GM12874 (cell line): ENCODE data around the gene PHF2.

ENCODE experiments used
- TF ChIP-seq, protein P1 (sequence below): IDR thresholded peaks from 2 replicates; pipeline ENCODE4 v1.5.1; 2011; ENCODE audit warnings: low read depth, mild to moderate bottlenecking, control low read depth, low read length, moderate library complexity; ENCODE audit not compliant: insufficient read depth

The PHF2 gene

GRCh38 chr9:93635186-93636107 is 59.1 kb downstream of the PHF2 start:
- TF ChIP-seq, protein P1, sequence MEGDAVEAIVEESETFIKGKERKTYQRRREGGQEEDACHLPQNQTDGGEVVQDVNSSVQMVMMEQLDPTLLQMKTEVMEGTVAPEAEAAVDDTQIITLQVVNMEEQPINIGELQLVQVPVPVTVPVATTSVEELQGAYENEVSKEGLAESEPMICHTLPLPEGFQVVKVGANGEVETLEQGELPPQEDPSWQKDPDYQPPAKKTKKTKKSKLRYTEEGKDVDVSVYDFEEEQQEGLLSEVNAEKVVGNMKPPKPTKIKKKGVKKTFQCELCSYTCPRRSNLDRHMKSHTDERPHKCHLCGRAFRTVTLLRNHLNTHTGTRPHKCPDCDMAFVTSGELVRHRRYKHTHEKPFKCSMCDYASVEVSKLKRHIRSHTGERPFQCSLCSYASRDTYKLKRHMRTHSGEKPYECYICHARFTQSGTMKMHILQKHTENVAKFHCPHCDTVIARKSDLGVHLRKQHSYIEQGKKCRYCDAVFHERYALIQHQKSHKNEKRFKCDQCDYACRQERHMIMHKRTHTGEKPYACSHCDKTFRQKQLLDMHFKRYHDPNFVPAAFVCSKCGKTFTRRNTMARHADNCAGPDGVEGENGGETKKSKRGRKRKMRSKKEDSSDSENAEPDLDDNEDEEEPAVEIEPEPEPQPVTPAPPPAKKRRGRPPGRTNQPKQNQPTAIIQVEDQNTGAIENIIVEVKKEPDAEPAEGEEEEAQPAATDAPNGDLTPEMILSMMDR: no peak

- TF ChIP-seq, protein P1: no peak
Observed at GRCh38 chr9:93636172-93636661, 59.8 kb downstream of the PHF2 start.

GRCh38 chr9:93636667-93637066 is 60.3 kb downstream of the PHF2 start:
- TF ChIP-seq, protein P1: no peak

- TF ChIP-seq, protein P1: no peak
Observed at GRCh38 chr9:93637886-93638285, 61.5 kb downstream of the PHF2 start.

DNA sequence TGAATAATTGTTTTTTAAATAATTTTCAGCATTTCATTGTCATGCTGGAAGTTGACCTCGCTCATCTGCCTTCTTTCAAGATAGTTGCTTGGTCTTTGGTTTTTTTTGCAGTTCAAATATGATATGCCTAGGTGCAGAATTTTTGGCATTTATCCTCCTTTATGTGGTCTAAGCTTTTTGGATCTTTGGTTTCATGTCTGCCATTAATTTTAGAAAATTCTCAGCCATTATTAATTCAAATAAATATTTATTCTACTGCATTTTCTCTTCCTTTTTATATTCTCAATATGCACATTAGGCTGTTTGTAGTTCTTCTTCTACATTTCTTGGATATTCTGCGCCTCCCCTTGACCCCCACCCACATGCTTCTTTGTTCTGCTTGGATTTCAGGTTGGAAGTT is 63.6 kb downstream of the PHF2 start:
- TF ChIP-seq, protein P1: no peak

GRCh38 chr9:93642961-93643360 is 66.6 kb downstream of the PHF2 start:
- TF ChIP-seq, protein P1: no peak

GRCh38 chr9:93644397-93645088 is 68.2 kb downstream of the PHF2 start:
- TF ChIP-seq, protein P1: no peak
